Stomach (tissue), 4 donors: ENCODE data around the gene ATP5F1B.

Experiments used
- CTCF ChIP-seq, 7 experiments: fragments of 450-650 bp in 4 of 7; fragments of 200-600 bp in 3 of 7; sonication (generic) in 3 of 7; IDR thresholded peaks; one replicate each; pipeline ENCODE4 v1.5.1; 2016 to 2019; ENCODE audit warnings: antibody characterized with exemption in 7 of 7, control low read depth in 2 of 7, mild to moderate bottlenecking in 1 of 7
- EP300 ChIP-seq: sonication (generic); formaldehyde crosslinking; IDR thresholded peaks from one replicate; pipeline ENCODE4 v1.6.1; 2017; ENCODE audit warnings: antibody characterized with exemption
- POLR2A ChIP-seq, 4 donors: fragments of 450-650 bp; IDR thresholded peaks; one replicate each; pipeline ENCODE4 v1.6.1; 2016; ENCODE audit warnings: antibody characterized with exemption in 4 of 4, control low read depth in 2 of 4, mild to moderate bottlenecking in 1 of 4, moderate library complexity in 1 of 4
- POLR2AphosphoS5 ChIP-seq, 3 donors: sonication (generic); formaldehyde crosslinking; IDR thresholded peaks; one replicate each; pipeline ENCODE4 v1.6.1; 2016; ENCODE audit warnings: antibody characterized with exemption in 3 of 3

GRCh38 chr12:56635806-56636674, 9.7 kb downstream of the ATP5F1B start:
- TF ChIP-seq CTCF (IDR thresholded peaks at IDR 0.05) = no peak
- TF ChIP-seq POLR2A (IDR thresholded peaks at IDR 0.05) = peak in 2 of 4 donors; percentile 30 to 45
- TF ChIP-seq POLR2AphosphoS5 (IDR thresholded peaks at IDR 0.05) = peak; percentile 72 to 84 (median 79)
- TF ChIP-seq EP300 = no peak
